ENCODE data around the gene SHROOM2.
"Not testable (repeated sequence)": the region's sequence is repeated elsewhere in the genome, so short reads cannot be mapped to it uniquely, and the experiment has no call there.

Gene SHROOM2

DNA sequence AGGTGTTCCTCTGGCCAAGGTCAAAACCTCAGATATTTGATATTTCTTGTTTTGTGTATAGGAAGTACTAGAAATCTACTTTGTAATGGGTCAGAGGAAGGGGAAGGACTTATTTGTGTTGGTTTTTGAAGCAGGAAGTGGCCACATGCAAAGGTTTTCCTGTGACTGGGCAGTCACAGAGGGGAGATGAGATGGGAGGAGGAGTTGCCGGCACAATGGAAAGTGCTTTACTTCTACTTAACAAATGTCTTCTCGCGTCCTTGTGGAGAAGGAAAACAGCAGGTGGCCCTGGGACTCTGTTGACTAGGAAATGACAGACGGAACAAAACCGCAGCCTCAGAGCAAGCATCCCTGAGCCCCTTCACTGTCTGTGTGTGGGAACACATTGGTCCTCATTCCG is 46.6 kb downstream of the SHROOM2 start:
- DNase-seq: no peak

DNA sequence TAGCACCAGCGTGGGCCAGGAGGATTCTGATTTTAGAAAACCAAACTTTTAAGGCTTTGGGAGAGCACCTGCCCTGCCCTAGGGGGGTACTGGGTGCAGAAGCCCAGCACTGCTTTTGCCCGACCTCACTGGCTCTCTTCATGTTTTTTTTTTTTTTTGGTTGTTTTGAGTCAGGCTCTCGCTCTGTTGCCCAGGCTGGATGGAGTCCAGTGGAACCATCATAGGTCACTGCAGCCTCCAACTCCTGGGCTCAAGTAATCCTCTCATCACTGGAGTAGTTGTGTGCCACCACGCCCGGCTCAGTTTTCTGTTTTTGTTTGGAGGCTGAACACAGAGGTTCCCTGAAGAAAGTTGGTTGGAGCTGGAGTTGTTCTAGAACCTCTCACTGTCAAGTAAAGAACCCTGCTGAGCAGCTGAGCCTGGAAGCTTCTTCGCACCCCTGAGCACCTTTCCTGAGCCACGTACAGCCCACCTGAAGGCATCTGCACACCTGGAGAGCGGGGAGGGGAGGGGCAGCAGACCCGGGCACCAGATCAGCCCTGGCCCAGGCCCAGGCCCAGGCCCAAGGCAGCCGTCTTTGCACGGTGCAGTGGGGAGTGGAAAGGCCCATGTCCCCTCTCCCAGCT is 49.5 kb downstream of the SHROOM2 start:
- DNase-seq: no peak

DNA sequence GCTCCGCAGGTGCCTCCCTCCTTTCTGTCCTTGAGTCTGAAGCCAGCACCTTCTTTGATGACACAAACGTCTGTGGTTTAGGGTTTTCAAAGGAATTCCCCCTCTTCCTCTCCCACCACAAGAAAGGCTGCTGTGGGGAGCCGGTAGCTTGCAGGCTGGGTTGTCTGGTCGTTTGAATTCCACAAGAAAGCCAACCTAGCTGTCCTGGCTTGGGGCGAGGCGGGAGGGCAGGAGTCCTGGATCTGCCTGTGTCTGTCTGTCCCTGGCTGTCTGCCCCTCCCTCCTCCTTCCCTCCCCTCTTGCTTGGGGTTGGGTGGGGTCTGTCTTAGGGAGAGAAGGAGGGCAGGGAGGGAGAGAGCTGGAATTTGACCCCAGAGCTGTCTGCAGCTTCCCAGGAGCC is 56.3 kb downstream of the SHROOM2 start:
- no peak for DNase-seq

DNA sequence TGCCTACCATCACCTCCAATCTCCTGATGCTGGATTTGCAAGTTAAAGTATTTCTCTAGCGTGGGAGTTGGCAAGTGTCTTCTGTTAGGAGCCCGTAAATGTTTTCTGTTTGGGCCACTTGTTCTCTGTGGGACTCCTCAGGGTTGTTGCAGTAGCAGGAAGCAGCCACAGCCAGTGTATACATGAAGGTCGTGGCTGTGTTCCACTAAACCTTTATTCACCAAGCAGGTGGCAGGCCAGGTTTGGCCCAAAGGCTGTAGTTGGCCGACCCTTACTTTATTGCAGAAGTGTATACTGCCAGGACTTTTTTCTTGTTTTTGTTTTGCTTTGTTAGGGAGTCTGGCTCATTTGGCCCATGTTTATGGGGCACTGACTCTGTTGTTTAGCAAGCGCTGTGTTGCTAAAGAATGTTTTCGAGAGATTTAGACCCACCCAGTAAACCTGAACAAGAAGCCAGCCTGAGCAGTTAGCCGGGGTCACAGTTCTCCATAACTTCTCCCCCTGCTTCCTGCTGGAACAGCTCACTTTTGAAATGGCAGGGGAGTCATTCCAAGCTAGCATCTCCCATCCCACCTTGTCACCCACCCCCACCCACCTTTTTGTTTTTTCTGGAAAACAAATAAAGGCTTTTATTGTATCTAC is 58.8 kb downstream of the SHROOM2 start:
- DNase-seq: no peak

DNA sequence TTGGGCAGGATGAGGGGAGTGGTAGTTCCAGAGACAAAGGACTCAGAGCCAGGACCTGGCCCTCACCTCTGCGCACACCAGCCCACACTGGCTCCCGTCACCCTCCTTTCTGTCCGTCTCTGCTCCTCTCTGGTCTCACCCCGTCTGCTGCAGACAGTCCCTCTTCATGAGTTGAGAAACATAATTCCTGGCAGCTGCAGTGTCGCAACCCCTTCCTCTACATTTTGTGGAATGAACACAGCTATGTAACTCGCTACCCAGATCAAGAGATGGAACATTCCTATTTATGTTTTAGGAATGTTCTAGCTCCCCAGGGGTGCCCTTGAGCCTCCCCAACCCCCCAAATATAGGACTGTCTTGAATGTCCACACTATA is 59.3 kb downstream of the SHROOM2 start:
- no peak for DNase-seq

DNA sequence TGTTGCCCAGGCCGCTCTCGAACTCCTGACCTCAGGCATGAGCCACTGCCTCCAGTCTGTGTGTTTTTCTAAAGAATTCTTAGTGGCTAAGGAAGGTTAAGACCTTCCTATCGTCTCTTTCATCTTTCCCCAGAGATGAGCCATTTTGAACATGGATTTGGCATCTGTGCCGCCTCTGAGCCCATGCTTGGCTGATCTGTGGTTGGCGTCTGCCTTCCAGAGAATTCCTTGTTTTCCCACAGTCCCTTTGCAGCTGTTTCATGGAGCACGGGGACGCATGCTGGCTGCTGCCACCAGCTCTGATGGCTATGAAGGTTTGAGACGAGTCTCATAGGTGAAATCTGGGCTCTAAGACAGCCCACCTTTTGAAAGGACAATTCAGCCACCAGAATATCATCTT is 60.4 kb downstream of the SHROOM2 start:
- no peak for DNase-seq

DNA sequence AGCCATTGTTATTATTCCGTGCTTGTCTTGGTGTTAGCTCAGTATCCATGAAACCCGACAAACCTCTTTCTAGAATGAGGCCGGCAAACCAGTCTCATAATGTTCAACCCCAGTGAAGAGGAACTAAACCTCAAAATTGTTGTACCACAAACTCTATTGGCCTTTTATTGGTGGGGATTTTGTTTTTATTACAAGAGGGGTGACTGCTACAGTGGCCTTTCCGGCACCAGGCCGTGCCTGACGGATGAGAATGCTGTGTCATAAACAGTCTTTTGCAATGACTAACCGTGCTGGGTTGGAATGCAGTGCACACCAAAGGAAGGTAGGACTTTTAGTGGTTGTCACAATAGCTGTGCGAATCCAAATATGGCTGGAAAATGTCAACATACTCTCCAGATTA is 60.8 kb downstream of the SHROOM2 start:
- DNase-seq: no peak

DNA sequence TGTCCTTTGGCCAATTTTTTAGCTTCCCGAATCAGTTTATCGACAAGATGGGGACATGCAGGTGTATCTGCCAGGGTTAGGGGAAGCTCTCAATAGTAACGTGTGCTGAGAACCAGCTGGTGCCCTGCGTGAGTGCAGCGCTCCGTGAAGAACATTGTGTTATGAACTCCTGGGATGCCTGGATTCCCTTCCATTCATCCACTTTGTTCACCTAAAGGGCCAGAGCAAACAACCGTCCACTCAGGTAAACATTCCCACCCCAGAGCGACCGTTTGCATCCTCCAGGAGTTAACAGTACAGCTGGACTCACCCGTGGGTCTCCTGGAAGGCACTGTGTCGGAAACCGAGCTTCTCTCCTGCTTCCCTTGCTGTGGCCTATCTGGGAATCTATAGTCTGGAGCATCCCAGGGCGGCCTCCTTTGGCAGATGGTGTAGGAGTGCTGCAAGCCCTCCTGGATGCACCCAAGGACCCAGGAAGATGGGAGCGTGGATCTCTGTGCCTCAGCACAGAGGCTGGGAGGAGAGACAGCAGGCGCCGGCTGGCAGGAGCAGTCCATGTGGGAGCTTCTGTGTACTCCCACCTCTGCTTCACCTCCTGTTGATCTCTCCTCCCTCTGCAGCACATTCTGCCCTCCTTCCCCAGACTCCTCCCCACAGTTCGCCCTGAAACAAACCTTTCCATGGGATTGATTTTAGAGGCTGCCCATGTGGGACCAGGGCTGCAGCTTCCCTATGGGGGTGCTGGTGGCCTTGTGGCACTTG is 62.7 kb downstream of the SHROOM2 start:
- no peak for DNase-seq

DNA sequence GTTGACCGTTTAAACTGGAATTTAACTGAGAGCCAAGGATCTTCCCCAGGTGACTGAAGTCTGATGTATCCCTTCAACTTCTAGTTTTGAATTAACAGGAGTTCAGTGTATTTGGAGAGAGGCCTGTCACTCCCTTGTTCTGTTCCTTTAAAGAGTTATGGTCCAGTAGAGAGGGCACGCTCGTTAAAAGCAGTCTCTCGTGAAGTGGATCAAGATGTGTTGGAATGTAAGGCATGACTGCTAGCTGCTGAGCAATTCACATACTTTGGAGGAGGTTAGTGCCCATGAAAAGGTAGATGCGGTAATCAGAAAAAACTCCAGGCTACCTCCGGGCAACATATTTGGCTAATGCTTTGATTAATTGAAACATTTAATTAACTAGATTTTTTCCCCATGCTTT is 65.7 kb downstream of the SHROOM2 start:
- no peak for DNase-seq

DNA sequence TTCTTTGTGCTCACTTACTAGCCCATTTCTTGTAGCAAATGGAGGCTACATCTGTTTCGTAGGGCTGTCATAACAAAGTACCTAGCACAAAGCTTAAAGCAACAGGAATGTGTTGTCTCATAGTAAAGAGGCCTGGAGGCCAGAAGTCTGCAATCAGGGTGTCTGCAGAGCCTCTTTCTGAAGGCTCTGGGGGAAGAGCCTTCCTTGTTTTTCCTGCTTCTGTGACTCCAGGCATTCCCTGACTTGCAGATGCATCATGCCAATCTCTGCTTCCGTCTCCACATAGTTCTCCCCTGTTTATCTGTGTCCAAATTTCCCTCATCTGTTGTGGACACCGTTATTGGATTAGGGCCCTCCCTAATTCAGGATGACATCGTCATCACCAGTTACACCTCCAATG is 67.1 kb downstream of the SHROOM2 start:
- DNase-seq: no peak

DNA sequence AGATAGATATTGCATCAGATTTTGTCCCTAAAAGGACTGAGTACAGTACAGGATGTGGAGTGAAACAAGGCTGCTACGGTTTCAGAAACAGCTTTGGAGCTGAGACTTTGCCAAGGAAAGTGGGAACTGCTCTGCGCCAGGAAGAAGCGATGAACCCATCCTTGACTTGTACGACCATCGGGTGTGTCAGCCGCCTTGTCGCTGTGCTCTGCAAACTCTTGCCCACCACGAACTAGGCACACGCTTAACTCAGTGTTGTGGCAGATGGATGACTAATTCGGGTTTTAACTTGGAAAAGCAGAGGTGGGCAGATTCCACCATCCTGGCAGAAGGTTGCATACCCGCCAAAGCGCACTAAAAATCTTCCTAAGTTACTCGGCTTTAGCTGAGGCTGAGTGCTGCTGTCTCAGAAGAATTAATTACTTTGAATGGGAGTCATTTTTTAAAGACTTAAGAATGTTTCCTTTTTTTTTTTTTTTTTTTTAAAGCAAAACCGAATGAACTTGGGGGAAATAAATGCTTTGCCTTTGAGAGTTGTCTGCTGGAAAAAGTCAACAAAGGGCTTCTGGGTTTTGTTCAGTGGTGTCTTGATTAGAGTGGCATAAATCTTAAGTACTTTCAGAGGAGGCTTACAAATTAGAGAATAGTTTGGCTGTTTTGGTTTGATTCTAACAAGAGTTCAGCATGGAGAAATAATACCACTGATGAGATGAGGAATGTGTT is 69.5 kb downstream of the SHROOM2 start:
- no peak for DNase-seq

DNA sequence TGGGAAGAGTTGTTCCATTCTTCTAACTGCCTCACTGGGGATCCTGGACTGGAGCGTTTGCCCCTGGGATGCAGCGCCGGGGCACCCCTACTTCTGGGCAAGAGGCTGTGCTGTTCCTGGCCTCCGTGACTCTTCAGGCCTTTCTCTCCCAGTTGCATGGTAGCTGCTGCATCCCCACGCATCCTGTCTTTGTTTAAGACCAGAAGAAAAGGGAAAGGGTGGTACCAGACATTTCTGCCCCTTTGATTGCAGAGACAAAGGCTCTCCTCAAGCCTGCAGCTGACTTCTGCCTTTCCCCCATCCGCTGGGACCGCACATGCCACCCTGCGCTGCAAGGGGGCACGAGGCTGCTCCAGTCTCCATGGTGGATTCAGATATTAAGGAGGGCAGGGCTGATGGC is 70.4 kb downstream of the SHROOM2 start:
- no peak for DNase-seq

DNA sequence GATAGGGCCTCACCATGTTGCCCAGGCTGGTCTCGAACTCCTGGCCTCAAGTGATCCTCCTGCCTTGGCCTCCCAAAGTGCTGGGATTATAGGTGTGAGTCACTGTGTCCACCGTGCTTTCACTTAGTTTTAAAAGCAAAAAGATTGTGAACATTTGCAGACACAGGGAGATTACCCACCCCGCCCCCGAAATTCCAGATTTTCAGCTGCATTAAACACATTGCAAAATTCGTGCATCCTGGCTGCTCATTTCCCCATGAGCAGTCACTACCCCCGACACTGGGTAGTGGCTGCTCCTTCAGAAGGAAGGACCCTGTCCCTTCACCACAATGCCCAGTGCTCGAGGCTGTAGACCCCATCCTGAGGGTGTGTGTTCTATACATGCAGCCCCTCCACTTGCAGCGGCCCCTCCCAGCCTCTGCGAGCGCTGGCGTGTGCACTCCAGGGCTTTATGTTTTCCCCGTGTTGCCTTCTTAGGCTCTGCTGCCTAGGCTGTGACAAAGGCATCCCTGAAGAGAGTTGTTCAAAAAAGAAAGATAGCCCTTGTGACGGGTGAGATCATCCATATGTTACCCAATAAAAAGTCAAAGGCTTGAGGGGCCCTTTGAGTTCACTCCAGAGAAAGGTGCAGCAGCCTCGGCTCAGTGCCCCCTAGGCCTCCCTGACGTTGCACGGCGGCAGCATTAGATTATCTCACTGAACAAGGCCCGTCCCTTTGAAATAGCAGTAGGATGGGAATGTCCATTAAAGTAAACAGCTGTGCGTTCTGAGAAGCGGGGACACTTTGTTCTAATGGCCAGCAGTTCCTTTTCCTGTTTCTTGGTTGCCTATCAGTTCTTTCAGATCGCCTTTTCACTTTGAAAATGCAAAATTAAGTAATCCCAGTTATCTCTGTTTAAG is 71.6 kb downstream of the SHROOM2 start:
- no peak for DNase-seq

DNA sequence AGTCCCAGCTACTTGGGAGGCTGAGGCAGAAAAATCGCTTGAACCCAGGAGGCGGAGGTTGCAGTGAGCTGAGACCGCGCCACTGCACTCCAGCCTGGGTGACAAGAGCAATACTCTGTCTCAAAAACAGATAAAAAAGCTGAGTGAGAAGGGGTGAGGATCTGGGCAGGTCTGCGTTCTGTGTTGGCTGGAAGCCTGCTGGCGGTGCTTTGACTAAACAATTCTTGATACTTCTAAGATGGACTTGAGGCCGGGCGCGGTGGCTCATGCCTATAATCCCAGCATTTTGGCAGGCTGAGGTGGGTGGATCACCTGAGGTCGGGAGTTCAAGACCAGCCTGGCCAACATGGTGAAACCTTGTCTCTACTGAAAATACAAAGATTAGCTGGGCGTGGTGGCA is 72.5 kb downstream of the SHROOM2 start:
- DNase-seq: not testable (repeated sequence)

DNA sequence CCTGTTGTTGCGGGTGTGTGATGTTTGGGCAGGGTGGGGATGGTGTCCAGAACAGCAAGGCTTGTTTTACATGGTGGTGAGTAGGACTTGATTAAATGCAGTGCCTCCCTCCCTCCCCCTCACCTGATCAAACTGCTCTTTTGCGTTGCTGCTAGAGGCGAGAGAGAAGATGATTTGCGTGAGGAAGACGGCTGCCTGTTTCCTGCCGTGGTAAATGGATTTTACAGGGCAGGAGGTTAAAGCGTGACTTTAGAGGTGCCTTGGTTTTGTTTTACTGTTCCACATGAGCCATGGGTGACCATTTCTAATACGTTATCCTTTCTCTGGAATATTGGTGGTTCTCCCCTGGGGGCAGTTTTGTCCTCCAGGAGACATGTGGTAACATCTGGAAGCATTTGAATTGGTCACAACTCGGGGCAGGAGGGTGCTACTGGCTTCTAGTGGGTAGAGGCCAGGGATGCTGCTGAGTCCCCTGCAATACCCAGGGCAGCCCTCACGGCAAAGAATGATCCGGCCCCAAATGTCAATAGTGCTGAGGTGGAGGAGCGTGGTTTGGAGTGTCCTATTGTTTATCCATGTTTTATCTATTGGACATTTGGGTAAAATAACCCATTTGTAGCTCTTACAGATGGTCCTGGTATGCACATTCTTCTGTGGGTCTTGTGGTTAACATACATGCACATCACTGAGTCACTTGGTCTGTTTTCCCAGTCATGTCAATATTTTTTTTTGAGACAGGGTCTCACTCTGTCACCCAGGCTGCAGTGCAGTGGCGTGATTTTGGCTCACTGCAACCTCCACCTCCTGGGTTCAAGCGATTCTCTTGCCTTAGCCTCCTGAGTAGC is 73.7 kb downstream of the SHROOM2 start:
- no peak for DNase-seq

DNA sequence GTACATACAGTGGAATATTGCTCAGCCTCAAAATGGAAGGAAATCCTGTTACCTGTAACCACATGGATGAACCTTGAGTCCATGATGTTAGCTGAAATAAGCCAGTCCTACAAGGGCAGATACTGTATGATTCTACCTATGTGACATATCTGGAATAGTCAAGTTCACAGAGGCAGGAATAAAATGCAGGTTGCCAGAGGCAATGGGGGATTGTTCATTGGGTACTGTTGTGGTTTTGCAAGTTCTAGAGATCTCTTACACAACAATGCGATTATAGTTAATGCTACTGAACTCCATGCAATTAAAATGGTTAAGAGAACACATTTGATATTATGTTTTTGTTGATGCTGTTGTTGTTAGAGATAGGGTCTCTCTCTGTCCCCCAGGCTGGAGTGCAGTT is 74.6 kb downstream of the SHROOM2 start:
- no peak for DNase-seq

DNA sequence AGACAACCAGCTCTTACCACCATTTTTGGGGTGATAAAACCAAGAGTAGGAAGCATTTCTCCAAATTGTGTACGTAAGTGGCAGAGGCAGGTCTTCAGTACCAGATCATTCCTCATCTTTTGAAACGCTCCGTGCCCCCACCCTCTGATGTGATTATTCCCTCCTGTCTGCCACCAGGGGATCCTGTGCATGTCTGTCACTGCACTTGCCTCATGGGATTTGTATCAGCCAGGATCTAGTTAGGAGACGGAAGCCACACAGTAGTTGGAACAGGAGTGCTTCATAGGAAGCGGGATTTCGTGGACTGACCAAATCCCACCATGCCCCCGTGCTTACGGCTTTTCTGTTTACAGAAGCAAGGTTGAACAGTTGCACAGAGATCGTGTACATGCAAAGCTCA is 75.5 kb downstream of the SHROOM2 start:
- DNase-seq: no peak

DNA sequence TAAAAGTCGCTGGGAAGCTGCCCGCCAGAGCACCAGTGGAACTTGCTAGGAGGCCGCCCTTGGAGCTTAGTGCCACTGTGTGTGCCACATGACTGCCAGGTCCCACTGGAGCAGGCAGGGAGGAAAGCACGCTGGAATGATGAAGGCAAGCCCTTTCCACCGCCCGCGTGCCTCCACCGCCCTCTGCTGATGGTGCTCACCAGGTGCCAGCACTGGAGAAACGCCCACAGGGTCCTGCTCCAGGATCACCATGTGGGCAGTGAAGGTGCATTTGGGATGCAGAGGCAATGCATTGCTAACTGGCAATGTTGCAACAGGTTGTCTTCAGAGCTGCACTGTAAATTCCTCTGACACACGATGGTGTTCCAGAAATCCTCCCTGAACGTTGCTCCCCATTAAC is 76.3 kb downstream of the SHROOM2 start:
- no peak for DNase-seq

DNA sequence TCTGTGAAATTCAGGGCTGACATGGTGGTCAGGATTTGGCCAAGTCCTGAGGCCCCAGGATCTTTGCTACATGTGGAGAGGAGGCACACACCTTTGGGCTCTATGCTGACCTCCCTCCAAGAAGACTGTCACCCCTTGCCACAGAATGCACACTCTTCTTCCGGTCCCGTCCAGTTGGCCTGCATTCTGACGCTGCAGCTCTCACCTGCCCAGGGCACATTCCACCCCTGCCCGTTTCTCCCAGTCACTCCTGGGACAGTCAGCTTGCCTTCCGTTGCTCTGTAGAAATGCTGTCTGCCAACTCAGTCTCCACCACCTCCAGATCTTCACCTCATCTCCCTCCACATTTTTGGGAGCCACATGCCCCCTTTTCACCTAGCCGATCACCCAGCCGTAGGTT is 76.7 kb downstream of the SHROOM2 start:
- DNase-seq: no peak

DNA sequence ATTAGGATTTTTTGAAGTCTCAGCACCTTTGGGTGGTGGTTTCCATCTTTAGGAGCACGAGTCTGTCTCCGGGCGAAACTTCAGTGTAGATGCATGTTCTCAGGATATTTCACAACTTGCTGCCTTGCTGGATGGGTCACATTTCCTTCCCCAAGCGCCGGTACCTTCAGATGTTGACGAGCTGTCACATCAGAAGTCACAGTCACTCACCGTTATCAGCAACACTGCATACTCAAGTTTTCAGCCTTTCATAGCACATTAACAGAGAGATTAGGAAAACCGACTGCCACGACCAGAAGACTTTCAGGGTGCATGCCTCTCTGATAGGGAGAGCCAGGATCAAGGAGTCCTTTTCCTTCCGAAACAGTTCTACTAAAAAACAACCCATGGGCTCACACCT is 77.8 kb downstream of the SHROOM2 start:
- DNase-seq: no peak

DNA sequence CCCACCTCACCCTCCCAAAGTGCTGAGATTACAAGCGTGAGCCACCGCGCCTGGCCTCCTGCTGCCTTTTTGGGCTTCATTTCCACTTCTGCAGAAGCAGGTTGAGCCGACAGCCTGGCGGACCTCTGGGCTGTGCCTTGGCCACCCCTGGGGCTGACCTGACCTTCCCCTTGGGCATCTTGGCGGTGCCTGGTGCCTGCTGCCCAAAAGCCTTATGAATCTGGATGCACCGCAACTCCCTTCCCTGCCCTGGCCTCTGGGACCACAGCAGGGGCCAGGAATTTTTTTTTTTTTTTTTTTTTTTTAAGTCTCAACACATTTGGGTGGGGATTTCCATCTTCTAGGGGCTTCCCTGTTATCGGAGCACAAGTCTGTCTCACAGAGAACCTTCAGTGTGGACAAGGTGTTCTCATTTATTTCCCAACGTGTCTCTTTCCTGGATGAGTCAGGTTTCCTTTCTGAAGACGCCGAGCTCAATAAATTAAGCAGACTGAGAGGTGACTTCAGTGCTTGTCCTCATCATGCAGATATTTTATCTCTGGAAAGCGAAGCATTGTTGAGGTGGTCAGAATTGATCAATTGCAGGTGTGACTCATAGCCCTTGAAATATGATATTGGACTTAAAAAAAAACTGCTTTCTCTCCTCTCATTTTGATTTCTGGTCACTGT is 79.7 kb downstream of the SHROOM2 start:
- DNase-seq: no peak

Data from NCI-H1105 treated with DMSO at 0.1 percent for 48 hours (cell line).